Heart left ventricle (tissue), 13 donors: Measurements from ENCODE around the gene APC2.

Experiments used
- CTCF ChIP-seq, 12 donors: fragments of 200-600 bp; sonication (generic) in 4 of 12; IDR thresholded peaks; one replicate each; pipeline versions ENCODE4 v1.5.0 to v1.8.0; 2018 to 2022; ENCODE audit warnings: antibody characterized with exemption in 12 of 12, mild to moderate bottlenecking in 5 of 12
- POLR2A ChIP-seq, 2 donors: fragments of 450-650 bp; IDR thresholded peaks; one replicate each; pipeline ENCODE4 v1.6.1; 2017; ENCODE audit warnings: antibody characterized with exemption in 2 of 2, mild to moderate bottlenecking in 2 of 2, moderate library complexity in 2 of 2
- donor health status: ischemic (EF 13 %, LVEDD 7.1; RV severe dilation, severe dysfunction).
- donor health status: DM: no; HTN: yes; CAD: no.
- donor health status: DM: no; HTN: no; CAD: no.
- donor health status: ischemic (EF 25% LVEDD 6.9; RV normal size, moderate dysfunction).
- donor health status: ischemic (EF 25% LVEDD 5.7; RV mildly dilated, moderate dysfunction).
- donor health status: ischemic (EF 35%, LVEDD 5.7; RV mildly dilated, moderate dysfunction).
- donor health status: nonischemic (EF 11% LVEDD 7.7; RV severe dilation, severe dysfunction).
- donor health status: DM: yes; HTN: yes; CAD: no.
- donor health status: PGD.
- donor health status: ischemic (EF 29% LVEDD 5.4; RV normal size, mild dysfunction).
- donor health status: nonischemic (EF 23%, LVEDD 6.1; RV moderate dilation, normal function).

GRCh38 chr19:1416014-1416841 lies 33.7 kb upstream of the APC2 start:
- TF ChIP-seq CTCF (IDR thresholded peaks at IDR 0.05), result no peak
- no peak for TF ChIP-seq POLR2A (IDR thresholded peaks at IDR 0.05)
